DND-41 (cell line): ENCODE results near the gene BMAL2.

Experiments used
- ATAC-seq: fragments of 200-7000 bp; cut with Tn5 transposase; 3 replicates; pipeline ENCODE4 v1.9.1; 2021; ENCODE audit warnings: low read depth; ENCODE audit not compliant: insufficient read depth
- DNase-seq: peaks from one replicate; pipeline ENCODE4 v3.0.0-alpha.2; 2020
- H2AFZ ChIP-seq: 2 replicates; pipeline ENCODE4 v1.6.0; 2012; ENCODE audit warnings: low read depth, low read length
- H3K27ac ChIP-seq: 2 replicates; pipeline ENCODE4 v1.5.1; 2012; ENCODE audit warnings: low read length, inconsistent platforms
- H3K27me3 ChIP-seq: fragments of 200-600 bp; sonication (generic); 2 replicates; pipeline ENCODE4 v1.6.0; 2012; ENCODE audit warnings: low read length, mild to moderate bottlenecking, inconsistent platforms; ENCODE audit not compliant: insufficient read depth, poor library complexity
- H3K36me3 ChIP-seq: 2 replicates; pipeline ENCODE4 v1.5.1; 2012; ENCODE audit warnings: low read length, inconsistent platforms; ENCODE audit not compliant: insufficient read depth
- H3K4me1 ChIP-seq: 2 replicates; pipeline ENCODE4 v1.5.1; 2012; ENCODE audit warnings: mild to moderate bottlenecking, low read length; ENCODE audit not compliant: insufficient read depth
- H3K4me2 ChIP-seq: 2 replicates; pipeline ENCODE4 v1.6.0; 2012; ENCODE audit warnings: mild to moderate bottlenecking, moderate library complexity, low read length, inconsistent platforms; ENCODE audit not compliant: insufficient read depth
- H3K4me3 ChIP-seq, 2 experiments: fragments of 200-600 bp in 1 of 2; shearing (Covaris generic) in 1 of 2; 2 replicates each; pipeline ENCODE4 v1.5.1; 2012 to 2016; ENCODE audit warnings: inconsistent platforms in 2 of 2, low read length in 2 of 2, mild to moderate bottlenecking in 2 of 2, low read depth in 1 of 2, moderate library complexity in 1 of 2
- H3K79me2 ChIP-seq: 2 replicates; pipeline ENCODE4 v1.6.0; 2012; ENCODE audit warnings: low read length, inconsistent platforms; ENCODE audit not compliant: insufficient read depth
- H3K9ac ChIP-seq: 2 replicates; pipeline ENCODE4 v1.6.0; 2012; ENCODE audit warnings: low read depth, mild to moderate bottlenecking, inconsistent platforms, low read length, moderate library complexity
- H3K9me3 ChIP-seq: 2 replicates; pipeline ENCODE4 v1.5.1; 2012; ENCODE audit warnings: low read length, moderate library complexity, mild to moderate bottlenecking, inconsistent platforms; ENCODE audit not compliant: insufficient read depth, severe bottlenecking
- H4K20me1 ChIP-seq: 2 replicates; pipeline ENCODE4 v1.6.0; 2012; ENCODE audit warnings: low read length; ENCODE audit not compliant: insufficient read depth
- CTCF ChIP-seq: IDR thresholded peaks from 2 replicates; pipeline ENCODE4 v1.5.1; 2012; ENCODE audit warnings: borderline replicate concordance, low read length, moderate library complexity, mild to moderate bottlenecking; ENCODE audit not compliant: poor library complexity, severe bottlenecking; ENCODE audit errors: extremely low read depth
- EZH2 ChIP-seq: IDR thresholded peaks from 3 replicates; pipeline ENCODE4 v1.6.1; 2012; ENCODE audit warnings: borderline replicate concordance, low read depth, mild to moderate bottlenecking, moderate library complexity, low read length, inconsistent platforms; ENCODE audit not compliant: severe bottlenecking

Gene BMAL2

GRCh38 chr12:27343255-27344000 is 10.8 kb downstream of the BMAL2 start:
- DNase-seq, result no peak
- Histone ChIP-seq H3K27ac (no peak overlapping the region), H3K79me2 (no peaks in the 10 kb centered on the region), H3K36me3 (no peaks in the 10 kb centered on the region), H2AFZ (no peak overlapping the region), H3K4me1 (no peaks in the 10 kb centered on the region), H3K9ac (no peak overlapping the region), H3K27me3 (peaks cover 2% of the 10 kb centered on the region), H3K4me3 (no peak overlapping the region), H3K4me2 (no peak overlapping the region), H3K9me3 (no peaks in the 10 kb centered on the region), H4K20me1 (no peaks in the 10 kb centered on the region)
- ATAC-seq, result no peak
- TF ChIP-seq CTCF, result no peak
- TF ChIP-seq EZH2, result no peak

- no peak overlapping the region for H3K4me3 ChIP-seq
- no peak overlapping the region for H3K4me2 ChIP-seq
- H2AFZ ChIP-seq, result no peak overlapping the region
- H3K9me3 ChIP-seq, result no peaks in the 10 kb centered on the region
- peaks cover 3% of the 10 kb centered on the region for H3K27me3 ChIP-seq
- no peak overlapping the region for H3K9ac ChIP-seq
- no peak overlapping the region for H3K27ac ChIP-seq
- no peaks in the 10 kb centered on the region for H3K36me3 ChIP-seq
- H4K20me1 ChIP-seq, result no peaks in the 10 kb centered on the region
- TF ChIP-seq EZH2 (no peak), CTCF (no peak)
- no peaks in the 10 kb centered on the region for H3K4me1 ChIP-seq
- no peak for DNase-seq
- H3K79me2 ChIP-seq, result no peaks in the 10 kb centered on the region
- no peak for ATAC-seq
Observed at GRCh38 chr12:27344246-27344645, 11.6 kb downstream of the BMAL2 start.

- Histone ChIP-seq H3K79me2 (no peaks in the 10 kb centered on the region), H3K4me3 (no peak overlapping the region), H3K9me3 (no peaks in the 10 kb centered on the region), H3K27me3 (peaks cover 3% of the 10 kb centered on the region), H3K9ac (no peak overlapping the region), H3K4me1 (no peaks in the 10 kb centered on the region), H4K20me1 (no peaks in the 10 kb centered on the region), H3K36me3 (no peaks in the 10 kb centered on the region), H3K27ac (no peak overlapping the region), H2AFZ (no peak overlapping the region), H3K4me2 (no peak overlapping the region)
- ATAC-seq, result no peak
- no peak for DNase-seq
- no peak for TF ChIP-seq EZH2
- no peak for TF ChIP-seq CTCF
Observed at GRCh38 chr12:27344760-27345159, 12.1 kb downstream of the BMAL2 start.
